ENCODE data around the gene SCRN3.
A peak's percentile ranks its signal among the peaks of the same experiment; 100 is the strongest.
"Not testable (repeated sequence)": the region's sequence is repeated elsewhere in the genome, so short reads cannot be mapped to it uniquely, and the experiment has no call there.

The SCRN3 gene, protein sequence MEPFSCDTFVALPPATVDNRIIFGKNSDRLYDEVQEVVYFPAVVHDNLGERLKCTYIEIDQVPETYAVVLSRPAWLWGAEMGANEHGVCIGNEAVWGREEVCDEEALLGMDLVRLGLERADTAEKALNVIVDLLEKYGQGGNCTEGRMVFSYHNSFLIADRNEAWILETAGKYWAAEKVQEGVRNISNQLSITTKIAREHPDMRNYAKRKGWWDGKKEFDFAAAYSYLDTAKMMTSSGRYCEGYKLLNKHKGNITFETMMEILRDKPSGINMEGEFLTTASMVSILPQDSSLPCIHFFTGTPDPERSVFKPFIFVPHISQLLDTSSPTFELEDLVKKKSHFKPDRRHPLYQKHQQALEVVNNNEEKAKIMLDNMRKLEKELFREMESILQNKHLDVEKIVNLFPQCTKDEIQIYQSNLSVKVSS

GRCh38 chr2:174395284-174395968 lies at the start of gene SCRN3:
Gene SCRN3 (plus strand): TSS chr2:174395730. CDS start chr2:174398284, 2,554 bp downstream.
- peak; percentile 95 for DNase-seq

- DNase-seq, result no peak
These were observed 45.5 kb upstream of the SCRN3 start for GRCh38 chr2:174350018-174350417.

GRCh38 chr2:174350593-174351181 lies 44.8 kb upstream of the SCRN3 start:
- no peak for DNase-seq

DNA sequence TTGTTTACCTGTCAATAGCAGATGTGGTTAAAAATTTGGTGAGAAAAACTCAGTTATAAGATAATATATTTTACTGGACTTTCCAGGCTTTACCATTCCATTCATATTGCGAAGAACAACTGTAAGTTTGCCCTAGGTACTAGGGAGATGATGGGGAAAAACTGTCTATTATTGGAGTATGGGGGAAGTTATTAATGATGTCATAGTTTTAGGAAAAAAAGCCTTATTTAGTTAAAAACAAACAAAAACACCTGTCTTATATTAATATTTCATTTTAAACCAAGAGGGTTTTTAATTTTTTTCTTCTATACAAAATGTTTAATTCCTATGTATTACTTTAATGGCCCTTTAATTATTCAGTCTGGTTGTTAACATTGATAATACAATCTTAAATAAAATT lies 42.5 kb upstream of the SCRN3 start:
- no peak for DNase-seq

GRCh38 chr2:174356347-174356746 lies 39.2 kb upstream of the SCRN3 start:
- DNase-seq, result no peak

GRCh38 chr2:174359663-174360062 lies 35.9 kb upstream of the SCRN3 start:
- DNase-seq, result not testable (repeated sequence)

DNA sequence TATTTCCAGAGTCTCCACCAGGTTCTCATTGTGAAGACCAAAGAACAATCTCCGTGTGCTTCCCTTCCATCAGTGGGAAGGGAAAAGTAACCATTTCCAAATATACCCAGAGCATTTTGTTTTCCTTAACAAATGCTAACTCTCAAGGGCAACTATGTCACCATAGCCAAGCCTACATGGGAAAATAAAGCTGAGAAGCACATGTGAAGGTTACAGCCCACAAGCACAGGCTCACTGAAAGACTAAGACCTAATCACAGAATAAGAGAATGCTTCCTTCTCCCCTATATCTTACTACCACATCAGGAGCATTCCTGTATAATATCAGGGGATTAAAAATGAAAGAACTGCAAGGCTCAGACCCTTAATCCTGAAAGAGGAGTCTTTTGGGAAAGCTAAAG lies 32.6 kb upstream of the SCRN3 start:
- no peak for DNase-seq

- DNase-seq, result not testable (repeated sequence)
These were observed 31.9 kb upstream of the SCRN3 start for GRCh38 chr2:174363492-174364225.

GRCh38 chr2:174364628-174365027 lies 30.9 kb upstream of the SCRN3 start:
- no peak for DNase-seq

DNA sequence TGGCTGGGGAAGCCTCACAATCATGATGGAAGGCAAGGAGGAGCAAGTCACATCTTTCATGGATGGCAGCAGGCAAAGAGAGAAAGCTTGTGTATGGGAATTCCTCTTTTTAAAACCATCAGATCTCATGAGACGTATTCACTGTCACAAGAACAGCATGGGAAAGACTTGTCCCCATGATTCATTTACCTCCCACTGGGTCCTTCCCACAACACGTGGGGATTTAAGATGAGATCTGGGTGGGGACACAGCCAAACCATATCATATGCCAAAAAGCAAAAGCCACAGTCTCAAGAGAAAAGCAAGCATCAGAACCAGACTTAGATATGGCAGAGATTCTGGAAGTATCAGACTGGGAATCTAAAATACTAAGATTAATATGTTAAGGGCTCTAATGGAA lies 30.0 kb upstream of the SCRN3 start:
- DNase-seq, result no peak

- DNase-seq, result no peak
These were observed 26.8 kb upstream of the SCRN3 start for GRCh38 chr2:174368691-174369090.

DNA sequence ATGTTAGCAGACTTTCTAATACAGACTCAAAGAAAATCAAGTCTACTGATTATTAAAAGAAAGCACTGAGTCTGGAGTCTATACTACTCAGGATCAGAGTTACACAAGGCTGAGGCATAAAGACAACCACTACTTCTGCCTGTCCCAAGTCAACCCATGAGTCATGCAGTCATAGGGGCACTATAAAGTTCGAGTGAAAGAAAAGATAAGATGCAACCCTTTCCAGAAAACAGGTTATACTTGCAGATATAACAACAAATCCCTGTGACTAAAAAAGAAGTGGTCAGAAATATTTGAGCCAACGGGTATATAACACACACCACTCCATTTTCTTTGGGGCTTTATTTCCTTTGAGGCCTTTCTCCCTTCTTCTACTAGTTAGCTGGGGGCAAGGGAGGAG lies 18.6 kb upstream of the SCRN3 start:
- DNase-seq, result no peak

GRCh38 chr2:174383796-174384195 lies 11.7 kb upstream of the SCRN3 start:
- no peak for DNase-seq

DNA sequence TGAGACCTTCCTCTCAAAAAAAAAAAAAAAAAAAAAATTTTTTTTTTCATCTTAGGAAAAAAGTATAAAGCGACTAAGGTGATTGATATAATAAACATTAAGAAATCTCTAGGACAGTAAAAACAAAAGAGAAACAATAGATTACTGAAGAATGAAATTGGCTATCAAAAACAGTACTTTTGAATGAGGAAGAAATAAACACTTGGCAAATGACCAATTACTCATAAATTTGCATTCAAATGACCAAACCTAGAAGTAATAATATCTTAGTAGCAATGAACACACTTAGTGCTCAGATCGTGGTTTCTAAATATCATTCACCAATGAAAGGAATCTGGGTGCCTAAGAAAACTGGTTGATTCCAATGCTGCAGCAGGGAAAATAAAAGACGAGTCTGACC lies 10.3 kb upstream of the SCRN3 start:
- DNase-seq, result no peak

DNA sequence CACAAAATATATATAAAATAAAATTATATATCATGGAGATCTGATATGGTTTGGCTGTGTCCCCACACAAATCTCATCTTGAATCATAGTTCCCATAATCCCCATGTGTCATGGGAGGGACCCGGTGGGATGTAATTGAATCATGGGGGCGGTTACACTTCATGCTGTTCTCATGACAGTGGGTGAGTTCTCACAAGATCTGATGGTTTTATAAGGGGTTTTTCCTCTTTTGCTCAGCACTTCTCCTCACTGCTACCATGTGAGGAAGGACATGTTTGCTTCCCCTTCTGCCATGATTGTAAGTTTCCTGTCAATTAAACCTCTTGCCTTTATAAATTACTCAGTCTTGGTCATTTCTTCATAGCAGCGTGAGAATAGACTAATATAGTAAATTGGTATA lies 6.8 kb upstream of the SCRN3 start:
- not testable (repeated sequence) for DNase-seq

DNA sequence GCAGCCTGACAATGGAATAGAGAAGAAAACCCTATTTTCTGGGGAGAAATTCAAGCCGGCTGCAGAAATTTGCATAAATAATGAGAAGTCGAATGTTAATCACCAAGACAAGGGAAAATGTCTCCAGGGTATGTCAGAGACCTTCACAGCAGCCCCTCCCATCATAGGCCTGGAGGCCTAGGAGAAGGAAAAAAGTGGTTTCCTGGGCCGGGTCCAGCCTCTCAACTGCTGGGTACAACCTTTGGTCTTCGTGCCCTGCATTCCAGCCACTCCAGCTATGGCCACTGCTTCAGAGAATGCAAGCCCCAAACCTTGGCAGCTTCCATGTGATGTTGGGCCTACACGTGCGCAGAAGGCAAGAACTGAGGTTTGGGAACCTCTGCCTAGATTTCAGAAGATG lies 6.0 kb upstream of the SCRN3 start:
- DNase-seq, result no peak

GRCh38 chr2:174390303-174390702 lies 5.2 kb upstream of the SCRN3 start:
- not testable (repeated sequence) for DNase-seq

DNA sequence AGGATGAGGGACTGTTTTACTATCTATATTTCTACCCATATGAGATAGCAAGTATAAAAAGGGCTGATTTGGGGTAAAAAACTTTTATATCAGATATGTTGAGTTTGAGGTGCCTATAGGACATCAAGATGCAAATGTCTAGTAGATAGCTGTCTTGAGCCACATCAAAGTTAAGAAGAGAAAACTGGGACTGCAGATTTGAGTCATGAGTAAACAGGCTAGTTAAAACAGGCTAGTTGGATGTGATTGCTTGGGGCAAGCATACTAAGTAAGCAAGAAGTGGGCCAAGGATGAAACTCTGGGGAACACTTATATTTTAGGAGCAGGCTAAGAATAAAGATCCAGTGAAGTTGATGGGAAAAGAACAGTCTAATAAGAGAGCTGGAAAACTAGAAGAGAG lies 2.8 kb upstream of the SCRN3 start:
- DNase-seq, result no peak

GRCh38 chr2:174395969-174396630 lies 570 bp downstream of the SCRN3 start:
- DNase-seq, result peak; percentile 54

DNA sequence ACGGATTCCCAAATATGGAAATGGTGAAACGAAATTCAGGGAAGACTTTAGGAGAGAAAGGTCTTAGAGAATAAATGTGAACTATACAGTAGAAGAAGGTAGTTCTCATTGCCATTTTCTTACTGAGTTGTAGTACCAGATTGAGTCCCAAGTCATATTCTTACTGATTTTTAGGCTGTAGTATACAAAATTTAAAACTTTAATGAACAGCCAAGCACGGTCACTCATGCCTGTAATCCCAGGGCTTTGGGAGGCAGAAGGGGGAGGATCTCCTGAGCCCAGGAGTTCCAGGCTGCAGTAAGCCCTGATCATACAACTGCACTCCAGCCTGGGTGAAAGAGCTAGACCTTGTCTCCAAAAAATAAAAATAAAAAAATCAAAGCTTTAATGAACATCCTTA lies 2.2 kb downstream of the SCRN3 start:
- DNase-seq, result no peak

- DNase-seq, result no peak
These were observed 3.6 kb downstream of the SCRN3 start for GRCh38 chr2:174399171-174399570.

DNA sequence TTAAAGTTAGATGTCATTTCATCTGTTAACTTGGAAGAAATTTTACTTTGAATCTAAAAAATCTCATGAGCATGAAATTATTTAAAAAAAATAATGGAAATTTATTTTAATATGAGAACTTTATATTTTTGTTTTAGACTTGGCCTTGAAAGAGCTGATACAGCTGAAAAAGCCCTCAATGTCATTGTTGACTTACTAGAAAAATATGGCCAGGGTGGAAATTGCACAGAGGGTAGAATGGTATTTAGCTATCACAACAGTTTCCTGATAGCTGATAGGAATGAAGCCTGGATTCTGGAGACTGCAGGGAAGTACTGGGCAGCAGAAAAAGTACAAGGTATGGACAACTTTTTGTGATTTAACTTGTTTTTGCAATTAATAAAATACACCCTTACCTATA lies 5.3 kb downstream of the SCRN3 start:
- DNase-seq, result no peak

DNA sequence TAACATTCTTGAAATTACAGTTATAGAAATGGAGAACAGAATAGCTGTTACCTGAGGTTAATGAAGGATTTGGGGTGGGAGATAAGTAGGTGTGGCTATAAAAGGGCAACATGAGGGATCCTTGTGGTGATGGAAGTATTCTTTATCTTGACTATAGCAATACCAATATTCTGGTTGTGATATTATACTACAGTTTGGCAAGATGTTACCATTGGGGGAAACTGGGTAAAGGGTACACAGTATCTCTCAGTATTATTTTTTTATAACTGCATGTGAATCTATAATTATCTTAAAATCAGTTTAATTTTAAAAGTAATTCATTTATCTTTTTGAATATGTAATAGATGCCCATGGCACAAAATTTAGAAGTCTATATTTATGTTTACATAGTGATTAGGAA lies 8.1 kb downstream of the SCRN3 start:
- no peak for DNase-seq

All from NCI-H146 (cell line).